IMR-90 (cell line): ENCODE measurements around the gene CDADC1. TPM values are rescaled to one million over a fixed set of nuclear protein-coding genes. Genes with fewer than 3 reads are reported as not detected.
A peak's percentile ranks its signal among the peaks of the same experiment; 100 is the strongest.

Experiments
- ATAC-seq: fragments of 200-7000 bp; cut with Tn5 transposase; 2 replicates; pipeline ENCODE4 v1.9.1; 2020; ENCODE audit warnings: low read depth, mild to moderate bottlenecking, moderate library complexity
- BruUV-seq: library from RNA; stranded (reverse); fragments of 400-500 nt; replicated peaks from 2 replicates; lab custom pipeline; 2021; lab: Mats Ljungman, UMichigan
- CTCF ChIA-PET: fragments of 300-600 bp; formaldehyde crosslinking; extraction: SDS; loops from one replicate; lab custom pipeline; 2021; ENCODE audit warnings: antibody characterized with exemption; lab: Yijun Ruan, JAX
- POLR2A ChIA-PET: fragments of 300-600 bp; sonication (Branson Sonifier 250); formaldehyde crosslinking; loops from one replicate; lab custom pipeline; 2022; ENCODE audit warnings: antibody characterized with exemption; ENCODE audit not compliant: unreplicated experiment; lab: Charles Lee
- DNase-seq: peaks from one replicate; pipeline ENCODE4 v3.0.0; 2013
- H2AFZ ChIP-seq: replicated peaks from 2 replicates; pipeline ENCODE3; 2013; ENCODE audit warnings: low read length, mild to moderate bottlenecking; ENCODE audit not compliant: poor library complexity
- H2AK5ac ChIP-seq: 2 replicates; pipeline ENCODE4 v1.6.1; 2013; ENCODE audit warnings: low read depth, low read length, inconsistent platforms
- H2AK9ac ChIP-seq: replicated peaks from 2 replicates; pipeline ENCODE3; 2013; ENCODE audit warnings: mild to moderate bottlenecking, low read depth, low read length, moderate library complexity; ENCODE audit not compliant: poor library complexity
- H2BK120ac ChIP-seq: 2 replicates; pipeline ENCODE4 v1.6.1; 2013; ENCODE audit warnings: low read depth, low read length, inconsistent platforms
- H2BK15ac ChIP-seq: 3 replicates; pipeline ENCODE4 v1.6.1; 2013; ENCODE audit warnings: low read depth, low read length, inconsistent platforms
- H2BK20ac ChIP-seq: 2 replicates; pipeline ENCODE4 v1.6.1; 2013; ENCODE audit warnings: low read depth, mild to moderate bottlenecking, inconsistent platforms, low read length, moderate library complexity
- H2BK5ac ChIP-seq: 2 replicates; pipeline ENCODE4 v1.6.1; 2013; ENCODE audit warnings: mild to moderate bottlenecking, low read depth, low read length, inconsistent platforms; ENCODE audit not compliant: poor library complexity, severe bottlenecking
- H3K14ac ChIP-seq: replicated peaks from 2 replicates; pipeline ENCODE4 v1.6.1; 2013; ENCODE audit warnings: low read depth, low read length, inconsistent platforms
- H3K18ac ChIP-seq: 2 replicates; pipeline ENCODE4 v1.6.1; 2013; ENCODE audit warnings: low read depth, low read length, control low read depth
- H3K23ac ChIP-seq: 2 replicates; pipeline ENCODE4 v1.6.1; 2013; ENCODE audit warnings: low read depth, low read length, inconsistent platforms
- H3K27ac ChIP-seq: 2 replicates; pipeline ENCODE4 v1.5.1; 2013; ENCODE audit warnings: mild to moderate bottlenecking, control low read depth, low read length; ENCODE audit not compliant: insufficient read depth
- H3K27me3 ChIP-seq: 2 replicates; pipeline ENCODE4 v1.6.1; 2013; ENCODE audit warnings: low read length; ENCODE audit not compliant: control insufficient read depth, insufficient read depth
- H3K36me3 ChIP-seq: 2 replicates; pipeline ENCODE4 v1.6.1; 2013; ENCODE audit warnings: low read length, mixed read lengths; ENCODE audit not compliant: control insufficient read depth, insufficient read depth
- H3K4ac ChIP-seq: 2 replicates; pipeline ENCODE4 v1.6.1; 2013; ENCODE audit warnings: low read depth, low read length, inconsistent platforms
- H3K4me1 ChIP-seq: 2 replicates; pipeline ENCODE4 v1.6.1; 2013; ENCODE audit warnings: low read length, mixed read lengths; ENCODE audit not compliant: control insufficient read depth, insufficient read depth
- H3K4me2 ChIP-seq: 2 replicates; pipeline ENCODE4 v1.6.1; 2013; ENCODE audit warnings: low read depth, mild to moderate bottlenecking, control low read depth, low read length, moderate library complexity
- H3K4me3 ChIP-seq: 2 replicates; pipeline ENCODE4 v1.5.1; 2013; ENCODE audit warnings: low read depth, mild to moderate bottlenecking, control low read depth, low read length, moderate library complexity; ENCODE audit not compliant: insufficient read depth
- H3K56ac ChIP-seq: 2 replicates; pipeline ENCODE4 v1.6.1; 2013; ENCODE audit warnings: low read length, inconsistent platforms; ENCODE audit not compliant: insufficient read depth; ENCODE audit errors: extremely low read depth
- H3K79me1 ChIP-seq, 2 experiments: 2 replicates each; pipeline ENCODE4 v1.6.1; 2013; ENCODE audit warnings: low read length in 2 of 2, inconsistent platforms in 1 of 2, low read depth in 1 of 2
- H3K9ac ChIP-seq: 2 replicates; pipeline ENCODE4 v1.6.1; 2013; ENCODE audit warnings: low read depth, low read length, control low read depth
- H3K9me1 ChIP-seq: 2 replicates; pipeline ENCODE4 v1.6.1; 2013; ENCODE audit warnings: low read length, inconsistent platforms; ENCODE audit not compliant: insufficient read depth
- H3K9me3 ChIP-seq: 2 replicates; pipeline ENCODE4 v1.6.1; 2013; ENCODE audit warnings: low read length; ENCODE audit not compliant: control insufficient read depth, insufficient read depth
- H4K20me1 ChIP-seq: 2 replicates; pipeline ENCODE4 v1.6.1; 2013; ENCODE audit warnings: low read length, inconsistent platforms; ENCODE audit not compliant: insufficient read depth
- H4K5ac ChIP-seq: 2 replicates; pipeline ENCODE4 v1.6.1; 2013; ENCODE audit warnings: mild to moderate bottlenecking, low read depth, low read length, control low read depth
- H4K8ac ChIP-seq, 2 experiments: 2 replicates each; pipeline ENCODE4 v1.6.1; 2013; ENCODE audit warnings: low read depth in 2 of 2, low read length in 2 of 2, control low read depth in 1 of 2, inconsistent platforms in 1 of 2
- H4K91ac ChIP-seq: 2 replicates; pipeline ENCODE4 v1.6.1; 2013; ENCODE audit warnings: low read depth, low read length, inconsistent platforms; ENCODE audit not compliant: insufficient read depth
- POLR2A ChIP-seq: IDR thresholded peaks from 2 replicates; pipeline ENCODE4 v1.6.1; 2012; ENCODE audit warnings: mild to moderate bottlenecking, low read depth, low read length
- RAD21 ChIP-seq: IDR thresholded peaks from 2 replicates; pipeline ENCODE4 v1.6.1; 2012; ENCODE audit warnings: low read length, improper control_type of control experiment
- SMC3 ChIP-seq: fragments of 150-350 bp; IDR thresholded peaks from 2 replicates; pipeline ENCODE4 v1.6.1; 2016; ENCODE audit warnings: low read depth, mild to moderate bottlenecking, antibody characterized with exemption, low read length, moderate library complexity
- WGBS, 2 experiments: methylation state at CpG; one replicate each; pipeline versions ENCODE4 v1.1.5 to v1.1.7; 2013; ENCODE audit warnings: missing lambda C conversion rate in 2 of 2; ENCODE audit not compliant: insufficient read length in 1 of 2; ENCODE audit errors: extremely low coverage in 2 of 2; 5-methylcytosine and 5-hydroxymethylcytosine counted together
- dilution Hi-C: fragments of 300-500 bp; cut with HindIII; formaldehyde crosslinking; loops from one replicate; pipeline ENCODE4 v1.14.3; 2018; ENCODE audit warnings: low sequenced_read_pairs; ENCODE audit not compliant: unreplicated experiment
- in situ Hi-C: fragments of 300-500 bp; cut with MboI; formaldehyde crosslinking; loops from 3 replicates; pipeline ENCODE4 v1.14.3; 2019; ENCODE audit warnings: low sequenced_read_pairs, inconsistent platforms, mixed read lengths
- intact Hi-C: fragments of 100-400 bp; cut with micrococcal nuclease; formaldehyde crosslinking; loops from 2 replicates; pipeline ENCODE4 v1.10.0; 2022
- polyA plus RNA-seq, 3 experiments: library from polyadenylated mRNA; depleted of rRNA; stranded (reverse); fragments of >200 nt; gene quantifications; 2 replicates each; pipeline ENCODE4 v1.2.3, GENCODE V29; 2012; ENCODE audit warnings: low replicate concordance in 1 of 3
- total RNA-seq: library from RNA; depleted of rRNA; stranded (reverse); fragments of >200 nt; gene quantifications from 2 replicates; pipeline ENCODE4 v1.2.3, GENCODE V29; 2012
- TF ChIP-seq, protein P1 (sequence below): conservative IDR thresholded peaks from 2 replicates; pipeline ENCODE4 v1.5.1; 2012; ENCODE audit warnings: mild to moderate bottlenecking, low read depth, low read length, improper control_type of control experiment

Gene CDADC1
- total and polyA plus RNA-seq, 2 of the 4 experiments (the other 2 are of a cell fraction): 0.54 to 2.6 TPM

- Histone ChIP-seq H2BK15ac (no peak overlapping the region), H2AK9ac (no peak overlapping the region), H3K18ac (no peak overlapping the region), H3K27me3 (no peaks in the 10 kb centered on the region; the same call in 1 of the 2 replicates), H2BK5ac (no peak overlapping the region), H4K5ac (no peak overlapping the region), H2BK120ac (no peak overlapping the region), H3K79me1 (no peaks in the 10 kb centered on the region), H4K8ac (no peak overlapping the region), H3K23ac (no peak overlapping the region), H3K14ac (no peak overlapping the region), H4K20me1 (no peaks in the 10 kb centered on the region), H3K9me1 (no peaks in the 10 kb centered on the region), H3K4me1 (no peaks in the 10 kb centered on the region), H3K4ac (no peak overlapping the region), H2AFZ (peak overlapping the region; percentile 54), H2AK5ac (no peak overlapping the region), H3K9ac (no peak overlapping the region), H4K91ac (no peak overlapping the region), H2BK20ac (no peak overlapping the region), H3K27ac (no peak overlapping the region), H3K4me2 (no peak overlapping the region), H3K4me3 (no peak overlapping the region), H3K36me3 (no peaks in the 10 kb centered on the region), H3K9me3 (peaks cover 5% of the 10 kb centered on the region; the same call in 1 of the 2 replicates), H3K56ac (no peak overlapping the region)
- no TSS peak for BruUV-seq
- no CpG with 5 or more reads among the region's 4 CpGs for WGBS, 2 experiments
- intact Hi-C loops (loop anchor here (2.0 kb wide), 2 partner anchors 41 to 367 kb away; no protein-coding TSS in a partner anchor), in situ Hi-C loops (no loop called here), dilution Hi-C loops (no loop called here)
- ChIA-PET CTCF (interaction anchor here (0.6 to 1.4 kb wide), 4 partner anchors 9 to 41 kb away, joined by 3 to 6 read pairs (median 4); no protein-coding TSS in a partner anchor), POLR2A (interaction anchor here (0.6 kb wide), 1 partner anchor 254 kb away, joined by 3 read pairs; no protein-coding TSS in a partner anchor)
- TF ChIP-seq, protein P1, sequence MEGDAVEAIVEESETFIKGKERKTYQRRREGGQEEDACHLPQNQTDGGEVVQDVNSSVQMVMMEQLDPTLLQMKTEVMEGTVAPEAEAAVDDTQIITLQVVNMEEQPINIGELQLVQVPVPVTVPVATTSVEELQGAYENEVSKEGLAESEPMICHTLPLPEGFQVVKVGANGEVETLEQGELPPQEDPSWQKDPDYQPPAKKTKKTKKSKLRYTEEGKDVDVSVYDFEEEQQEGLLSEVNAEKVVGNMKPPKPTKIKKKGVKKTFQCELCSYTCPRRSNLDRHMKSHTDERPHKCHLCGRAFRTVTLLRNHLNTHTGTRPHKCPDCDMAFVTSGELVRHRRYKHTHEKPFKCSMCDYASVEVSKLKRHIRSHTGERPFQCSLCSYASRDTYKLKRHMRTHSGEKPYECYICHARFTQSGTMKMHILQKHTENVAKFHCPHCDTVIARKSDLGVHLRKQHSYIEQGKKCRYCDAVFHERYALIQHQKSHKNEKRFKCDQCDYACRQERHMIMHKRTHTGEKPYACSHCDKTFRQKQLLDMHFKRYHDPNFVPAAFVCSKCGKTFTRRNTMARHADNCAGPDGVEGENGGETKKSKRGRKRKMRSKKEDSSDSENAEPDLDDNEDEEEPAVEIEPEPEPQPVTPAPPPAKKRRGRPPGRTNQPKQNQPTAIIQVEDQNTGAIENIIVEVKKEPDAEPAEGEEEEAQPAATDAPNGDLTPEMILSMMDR: peak; percentile 58
- TF ChIP-seq POLR2A: no peak
- TF ChIP-seq SMC3: peak; percentile 56
- TF ChIP-seq RAD21: peak; percentile 56
- ATAC-seq (peak; percentile 79), DNase-seq (peak; percentile 46)
Measured at GRCh38 chr13:49240017-49240416, 7.7 kb upstream of the CDADC1 start.
